HTR-8/SVneo (cell line): ENCODE data around the gene MAGEF1.

Experiments used
- DNase-seq: peaks from one replicate; pipeline ENCODE4 v3.0.0; 2011; ENCODE audit warnings: low spot score, mixed read lengths; ENCODE audit not compliant: insufficient read length
- FAIRE-seq: peaks from 2 replicates; lab custom pipeline; 2011; peaks lifted over from hg19 to GRCh38; lab: Jason Lieb, UNC

MAGEF1 gene

DNA sequence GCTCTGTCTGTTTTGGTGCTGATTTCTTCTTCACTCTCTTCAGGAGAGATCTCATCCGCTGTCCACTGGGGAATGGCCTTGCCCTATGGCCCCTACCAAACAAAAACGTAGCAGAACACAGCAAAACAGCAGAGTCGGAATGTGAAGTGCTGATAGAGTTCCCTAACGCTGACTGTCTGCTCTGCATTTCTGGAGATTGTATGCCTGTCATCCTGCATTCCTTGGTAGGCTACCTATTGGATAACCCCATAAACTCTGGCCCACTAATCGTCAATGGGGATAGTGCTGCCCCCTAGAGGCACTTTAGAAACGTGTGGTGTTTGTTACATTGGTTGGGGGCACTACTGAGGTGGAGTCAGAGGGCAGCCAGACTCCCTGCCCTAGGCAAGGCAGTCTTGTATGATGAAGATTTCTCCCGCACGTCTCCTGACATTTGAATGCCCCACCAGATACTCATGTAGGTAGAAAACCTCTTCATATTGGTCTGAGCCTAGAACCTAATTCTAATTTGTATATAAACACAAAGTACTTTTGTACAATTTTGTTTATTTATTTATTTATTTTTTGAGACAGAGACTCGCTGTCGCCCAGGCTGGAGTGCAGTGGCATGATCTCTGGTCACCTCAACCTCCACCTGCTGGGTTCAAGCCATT lies 15.6 kb upstream of the MAGEF1 start:
- DNase-seq (peak; percentile 86), FAIRE-seq (peak; percentile 83)

DNA sequence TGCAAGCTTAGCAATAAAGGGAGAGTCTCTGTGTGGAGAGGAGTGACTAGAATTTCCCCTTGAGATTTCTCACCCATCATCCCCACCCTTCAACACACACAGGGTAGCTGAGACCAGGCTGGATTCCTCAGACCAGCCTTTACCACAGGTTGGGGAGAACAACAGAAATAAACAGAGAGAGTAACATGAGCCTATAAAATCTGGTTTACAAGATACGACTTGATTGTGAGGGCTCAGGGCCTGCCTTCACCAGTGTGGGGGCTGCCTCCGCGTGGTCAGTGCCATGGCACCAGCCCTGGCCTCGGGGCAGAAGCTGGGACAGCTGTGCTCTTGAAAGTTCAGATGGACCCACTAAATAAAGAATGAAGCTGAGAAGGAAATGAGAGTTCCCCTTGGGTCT lies 14.6 kb upstream of the MAGEF1 start:
- DNase-seq (no peak), FAIRE-seq (no peak)

DNA sequence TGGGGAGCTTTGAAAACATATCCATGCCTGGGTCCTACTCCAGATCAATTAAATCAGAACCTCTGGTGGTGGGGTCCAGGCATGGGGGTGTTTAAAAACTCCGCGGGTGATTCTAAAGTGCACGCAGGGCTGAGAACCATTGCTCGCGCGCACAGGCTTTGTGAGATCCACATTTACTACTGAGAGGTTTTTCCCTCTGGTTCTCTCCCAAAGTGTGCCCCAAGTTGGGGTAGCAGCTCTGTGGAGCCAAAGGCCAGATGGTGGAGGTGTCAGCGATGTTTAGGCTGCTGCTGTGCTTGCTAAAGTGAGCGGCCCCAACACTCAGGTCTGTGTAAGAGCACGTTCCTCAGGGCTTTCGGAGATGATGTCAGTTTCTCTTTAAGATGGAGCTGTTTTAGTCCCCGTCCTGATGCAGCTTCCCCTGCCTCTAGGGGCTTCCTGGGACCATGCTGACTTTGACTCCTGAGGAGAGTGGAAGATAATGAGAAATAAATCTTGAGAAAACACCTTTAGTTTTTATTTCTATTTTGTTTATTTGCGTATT lies 13.4 kb upstream of the MAGEF1 start:
- no peak for FAIRE-seq
- DNase-seq = no peak

DNA sequence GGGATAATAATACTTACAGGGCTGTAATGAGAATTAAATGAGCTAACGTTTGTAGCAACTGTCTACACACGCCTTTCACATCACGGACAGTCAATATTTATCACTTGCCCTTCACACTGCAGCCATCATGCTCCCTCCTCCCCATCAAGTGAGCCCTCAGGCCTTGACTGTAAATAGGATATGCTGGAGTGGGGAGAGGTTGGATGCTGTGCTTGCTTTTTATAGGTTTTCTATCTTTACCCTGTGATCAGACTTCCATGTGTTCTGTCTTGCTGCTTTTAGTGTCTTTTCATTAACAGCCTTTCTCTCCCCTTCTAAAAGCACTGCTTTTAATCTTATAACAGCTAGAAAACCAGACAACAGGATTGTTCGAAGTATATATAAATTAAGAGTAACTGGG lies 12.8 kb upstream of the MAGEF1 start:
- FAIRE-seq (no peak), DNase-seq (no peak)

DNA sequence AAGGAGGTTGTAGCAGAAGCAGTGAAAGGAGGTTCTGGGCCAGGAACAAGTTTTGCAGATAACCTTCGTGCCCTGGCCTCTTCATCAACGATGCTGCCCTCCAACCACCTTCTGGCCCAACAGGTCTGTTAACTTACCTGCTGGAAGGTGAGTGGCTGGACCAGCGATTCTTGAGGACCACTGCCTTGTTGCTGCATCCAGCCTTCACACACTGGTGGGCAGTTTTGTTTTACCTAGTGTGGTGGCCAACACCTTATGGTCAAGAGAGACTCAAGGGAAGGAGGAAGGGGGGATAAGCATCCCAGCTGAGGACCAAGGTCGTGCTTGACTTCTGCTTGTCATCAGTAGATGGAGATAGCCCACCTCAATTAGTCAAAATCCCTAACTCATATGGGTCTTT lies 7.8 kb upstream of the MAGEF1 start:
- peak; percentile 48 for FAIRE-seq
- DNase-seq = no peak

DNA sequence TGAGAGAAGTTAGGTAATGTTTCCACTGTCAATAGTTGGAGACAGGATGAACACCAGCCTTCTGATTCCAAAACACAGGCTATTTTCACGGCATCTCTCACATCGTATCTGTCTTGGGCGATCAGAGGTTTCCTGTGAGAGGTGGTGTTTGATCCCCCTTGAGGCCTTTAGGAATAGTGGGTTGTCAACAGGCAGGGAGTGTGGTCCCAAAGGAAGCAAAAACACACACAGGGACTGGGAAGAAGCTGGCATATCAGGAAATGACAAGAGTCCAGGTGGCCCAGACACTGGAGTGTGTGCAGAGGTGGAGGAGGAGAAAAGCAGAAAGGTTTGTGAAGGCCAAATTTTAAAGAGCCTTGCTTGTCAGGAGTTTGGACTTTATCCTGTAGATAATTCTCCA lies 6.6 kb upstream of the MAGEF1 start:
- DNase-seq (no peak), FAIRE-seq (no peak)

DNA sequence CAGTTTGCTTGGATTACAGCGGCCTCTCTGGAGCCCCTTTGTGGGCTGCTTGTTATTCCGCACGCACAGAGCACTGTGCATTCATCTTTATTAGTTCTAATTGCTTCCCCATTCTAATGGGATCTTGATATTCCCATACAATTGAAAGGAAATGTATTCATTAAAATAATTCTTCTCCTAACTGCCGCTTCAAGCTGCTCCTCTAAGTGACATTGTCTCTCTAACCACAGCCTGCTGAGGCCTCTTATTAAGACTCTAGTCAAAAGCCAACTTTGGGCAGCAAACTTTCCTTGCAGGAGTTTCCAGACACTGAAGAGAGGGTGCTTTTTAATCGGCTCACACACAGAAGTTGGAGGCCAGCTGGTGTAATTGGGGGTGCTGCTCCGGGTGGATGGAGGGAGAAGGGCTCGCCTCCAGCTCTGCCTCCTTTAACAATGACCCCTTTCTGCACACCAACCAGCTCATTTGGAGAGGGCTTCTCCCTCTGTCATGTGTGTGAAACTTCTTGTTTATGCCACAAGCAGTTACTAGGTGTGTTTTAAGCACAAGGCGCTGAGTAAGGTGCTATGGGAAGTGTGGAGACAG lies 5.6 kb upstream of the MAGEF1 start:
- FAIRE-seq (peak; percentile 63), DNase-seq (no peak)

DNA sequence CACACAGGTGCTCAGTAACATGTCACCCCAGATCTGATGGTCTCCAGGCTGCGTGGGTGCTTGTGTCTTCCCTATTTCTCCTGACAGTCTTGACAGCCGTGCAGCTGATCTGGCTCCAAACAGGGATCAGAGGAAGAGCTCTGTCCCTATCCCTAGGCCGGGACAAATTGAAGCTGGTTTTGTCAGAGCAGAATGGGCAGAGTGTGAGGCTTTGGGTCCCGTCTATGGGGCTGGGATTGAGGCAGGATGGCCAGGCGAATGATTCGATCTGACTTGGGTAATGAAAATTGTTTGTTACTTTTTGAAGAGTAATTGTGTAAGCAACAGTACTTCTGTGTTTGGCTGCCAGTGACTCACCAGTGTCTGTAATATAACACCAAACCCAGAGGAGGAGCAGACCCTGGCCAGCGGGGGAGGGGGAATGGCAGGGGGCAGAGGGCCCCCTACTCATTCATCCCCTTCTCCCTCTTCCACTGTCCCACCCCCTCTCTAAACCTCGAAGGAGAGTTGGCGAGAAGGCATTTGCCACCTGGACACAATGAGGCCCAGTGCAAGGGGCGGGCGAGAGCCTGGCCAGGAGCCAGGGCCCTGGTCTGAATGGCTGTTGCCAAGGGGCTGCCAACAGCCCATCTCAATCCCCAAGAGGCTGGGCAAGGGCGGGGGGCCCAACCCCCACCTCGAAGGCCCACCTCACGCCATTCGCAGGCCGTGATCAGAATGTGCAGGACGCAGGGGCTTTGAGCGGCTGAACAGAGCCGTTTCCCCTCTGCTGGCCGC lies 4.9 kb upstream of the MAGEF1 start:
- peak; percentile 59 for DNase-seq
- FAIRE-seq = peak; percentile 33

DNA sequence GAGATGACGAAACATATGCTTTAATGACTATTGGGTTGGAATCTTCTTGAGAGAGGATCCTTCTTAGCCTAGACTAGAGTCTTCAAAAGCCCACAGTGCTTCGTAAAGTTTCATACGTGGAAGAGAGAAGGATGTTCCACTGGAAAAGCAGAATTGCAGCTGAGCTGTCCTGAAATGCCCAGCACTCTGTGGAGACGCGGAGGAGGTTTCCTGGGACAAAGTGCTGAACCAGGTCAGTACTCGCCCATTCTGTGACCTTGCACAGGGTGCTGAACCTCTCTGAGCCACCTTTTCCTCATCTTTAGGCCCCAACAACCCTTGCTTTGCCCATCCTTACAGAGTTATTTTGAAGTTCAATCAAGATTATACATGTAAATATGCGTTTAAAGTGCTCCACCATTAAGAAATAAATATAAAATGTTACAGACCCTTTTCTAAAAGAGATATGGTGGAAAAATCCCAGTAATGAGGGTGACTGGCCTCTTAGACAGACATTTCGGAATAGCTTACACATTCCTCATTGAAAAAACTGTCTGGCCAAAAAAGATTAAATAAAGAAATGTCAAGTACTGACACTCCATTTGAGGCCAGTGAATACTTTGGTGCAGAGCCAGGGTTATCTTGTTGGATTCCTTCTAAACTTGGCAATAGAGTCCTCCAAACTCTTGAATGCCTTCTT lies 4.2 kb upstream of the MAGEF1 start:
- FAIRE-seq = no peak
- no peak for DNase-seq

DNA sequence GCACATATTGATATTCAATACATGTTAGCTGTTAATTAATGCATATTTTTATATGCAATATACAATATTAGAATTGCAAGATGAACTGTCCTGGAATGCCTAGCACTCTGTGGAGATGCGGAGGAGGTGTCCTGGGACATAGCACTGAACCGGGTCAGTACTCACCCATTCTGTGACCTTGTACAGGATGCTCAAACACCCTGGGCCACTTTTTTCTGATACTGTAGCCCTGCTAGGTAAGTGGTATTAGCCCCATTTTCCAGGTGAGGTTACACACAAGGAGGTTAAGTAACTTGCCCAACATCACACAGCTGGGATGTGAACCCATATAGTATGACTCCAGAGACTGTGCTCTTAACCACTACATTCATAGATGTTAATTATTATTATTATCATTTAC lies 1.7 kb upstream of the MAGEF1 start:
- FAIRE-seq (no peak), DNase-seq (no peak)

DNA sequence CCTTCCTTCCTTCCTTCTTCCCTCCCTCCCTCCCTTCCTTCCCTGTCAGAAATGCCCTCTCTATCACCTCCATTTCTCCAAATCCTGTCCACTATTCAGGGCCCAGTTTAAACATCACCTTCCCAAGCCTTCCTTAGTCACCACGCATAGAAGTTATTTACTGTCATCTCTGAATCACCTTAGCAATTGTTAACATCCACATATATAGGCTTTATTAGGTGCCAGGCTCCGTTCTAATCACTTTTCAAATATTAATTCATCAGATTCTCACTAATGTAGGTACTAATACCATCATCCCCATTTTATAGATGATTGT lies 1.1 kb upstream of the MAGEF1 start:
- FAIRE-seq (no peak), DNase-seq (no peak)

DNA sequence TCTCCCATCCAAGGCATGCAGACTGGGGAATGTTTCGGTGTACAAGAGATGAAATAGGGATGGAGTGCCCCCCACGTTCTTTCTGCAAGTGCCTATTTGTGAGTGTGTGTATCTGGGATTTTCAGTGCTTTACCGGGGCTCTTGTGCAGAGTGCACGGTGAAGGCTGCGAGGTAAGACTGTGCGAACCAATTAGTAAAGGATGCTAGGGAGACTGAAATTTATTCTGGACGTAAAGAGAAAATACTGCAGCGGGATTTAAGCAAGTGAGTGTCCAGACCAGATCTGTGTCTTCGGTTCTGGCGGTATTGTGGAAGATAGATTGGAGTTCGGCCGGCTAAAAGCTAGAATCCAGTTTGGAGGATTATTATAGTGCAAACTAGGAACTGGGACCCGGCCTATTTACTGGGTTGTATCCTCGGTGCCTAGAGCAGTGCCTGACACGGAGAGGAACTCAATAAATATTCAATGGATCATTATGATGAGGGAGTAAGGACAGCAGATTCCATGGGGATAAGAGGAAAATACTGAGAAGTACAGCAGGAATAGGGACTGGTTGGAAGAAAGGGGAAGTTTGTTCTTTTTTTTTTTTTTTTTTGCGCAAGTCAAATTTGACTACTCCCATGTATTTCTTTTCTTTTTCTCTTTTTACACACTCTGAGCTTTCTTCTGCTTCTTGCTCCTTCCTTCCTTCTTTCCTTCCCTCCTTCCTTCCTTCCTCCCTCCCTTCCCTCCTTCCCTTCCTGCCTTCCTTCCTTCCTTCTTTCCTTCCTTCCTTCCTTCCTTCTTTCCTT lies 580 bp upstream of the MAGEF1 start:
- no peak for FAIRE-seq
- no peak for DNase-seq

DNA sequence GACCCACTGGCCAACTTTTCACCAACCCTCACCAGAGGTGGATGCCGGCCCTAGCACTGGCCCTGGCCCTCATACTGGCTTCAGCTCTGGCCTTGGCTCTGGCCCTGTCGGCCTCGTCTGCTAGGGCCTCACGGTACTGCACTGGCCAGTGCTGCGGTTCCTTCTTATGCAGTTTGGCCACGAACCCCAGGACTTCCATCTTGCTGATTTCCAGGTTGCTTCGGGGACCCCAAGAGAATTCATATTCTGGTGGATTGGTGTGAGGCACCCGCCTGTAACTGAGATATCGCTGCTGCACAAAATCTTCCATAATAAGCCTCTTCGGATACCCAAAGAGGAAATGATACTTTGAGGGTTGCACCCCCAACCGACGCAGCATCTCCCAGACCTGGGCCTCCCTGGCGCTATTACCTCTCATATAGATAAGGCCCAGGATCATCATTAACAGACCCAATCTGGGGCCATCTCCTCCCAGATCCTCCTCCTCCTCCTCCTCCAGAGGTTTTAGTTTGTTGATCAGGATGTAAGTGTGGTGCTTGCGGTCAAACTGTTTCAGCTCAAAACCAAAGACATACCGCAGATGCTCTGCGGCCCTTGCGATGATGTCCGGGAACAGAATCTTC lies 883 bp downstream of the MAGEF1 start:
- DNase-seq (no peak), FAIRE-seq (no peak)

DNA sequence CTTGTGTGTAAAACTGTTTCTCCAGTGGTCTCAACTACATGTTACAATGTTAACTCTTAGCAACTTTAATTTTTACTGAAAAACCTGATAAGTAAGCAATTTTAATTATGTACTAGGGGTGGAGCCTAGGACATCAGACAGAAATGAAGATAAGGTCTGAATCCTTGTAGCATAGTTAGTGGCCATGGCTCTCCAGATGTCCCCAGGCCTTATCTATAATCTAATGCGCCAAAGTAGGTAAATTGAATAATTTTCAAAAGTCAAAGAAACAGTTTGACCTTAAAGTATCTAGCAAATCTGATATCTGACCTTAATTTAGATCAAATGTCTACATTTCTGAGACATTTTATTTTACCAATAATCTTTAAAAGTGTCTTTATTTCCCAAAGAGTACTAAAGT lies 8.2 kb downstream of the MAGEF1 start:
- no peak for DNase-seq
- FAIRE-seq = no peak

DNA sequence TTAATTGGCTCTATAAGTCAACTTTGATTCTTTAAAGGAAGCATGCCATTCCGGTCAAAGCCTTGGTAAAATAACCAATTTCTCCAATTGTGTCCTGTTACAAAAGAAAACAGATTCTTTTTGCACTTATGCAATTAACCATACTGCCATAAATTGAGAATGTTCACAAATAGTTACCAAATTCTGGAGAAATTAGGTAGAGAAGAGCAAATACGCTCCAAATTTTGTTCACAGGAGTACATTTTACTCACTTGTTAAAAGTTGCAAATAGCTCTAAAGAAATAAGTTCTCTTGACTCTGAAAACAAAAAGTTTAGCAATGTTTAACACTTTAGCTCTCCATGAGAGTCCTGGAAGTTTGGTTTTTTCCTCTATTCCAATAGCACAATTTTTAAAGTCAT lies 11.1 kb downstream of the MAGEF1 start:
- DNase-seq = no peak
- FAIRE-seq = no peak

DNA sequence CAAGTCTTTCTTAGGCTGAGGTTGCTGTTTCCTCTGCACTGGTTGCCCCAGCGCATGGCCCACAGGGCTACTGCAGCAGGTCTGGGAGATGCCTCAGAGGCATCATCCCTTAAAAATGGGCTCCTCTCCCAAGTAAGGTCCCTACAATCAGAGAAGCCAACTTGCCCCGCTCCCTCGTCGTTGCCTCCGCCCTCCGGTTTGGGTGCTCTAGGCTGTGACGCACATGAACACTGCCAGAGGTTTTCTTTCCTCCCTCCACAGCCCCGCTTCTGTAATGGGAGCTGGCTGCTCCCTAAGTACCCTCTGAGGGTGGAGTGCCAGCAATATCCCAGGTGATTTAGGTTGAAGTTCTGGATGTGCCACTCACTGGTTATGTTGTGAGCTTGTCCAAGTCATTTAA lies 14.0 kb downstream of the MAGEF1 start:
- DNase-seq (no peak), FAIRE-seq (no peak)

DNA sequence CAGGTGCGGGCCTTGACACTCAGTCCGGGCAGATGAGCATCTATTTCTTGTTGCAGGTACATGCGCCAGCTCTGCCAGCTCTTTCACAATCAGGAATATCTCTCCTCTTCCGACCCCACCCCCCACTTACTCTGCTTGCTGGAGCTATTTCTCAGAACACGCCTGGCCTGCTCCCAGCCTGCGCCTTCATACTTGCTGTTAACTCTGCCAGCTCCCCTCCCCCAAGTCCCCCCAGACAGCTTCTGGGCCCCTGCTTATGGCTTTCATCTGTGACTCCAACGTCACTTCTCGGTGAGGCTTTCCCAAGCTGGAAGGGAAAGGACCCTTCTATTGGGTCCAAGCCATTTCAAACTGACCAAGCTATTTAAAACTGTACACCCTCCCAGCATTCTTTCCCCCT lies 15.2 kb downstream of the MAGEF1 start:
- no peak for FAIRE-seq
- no peak for DNase-seq

DNA sequence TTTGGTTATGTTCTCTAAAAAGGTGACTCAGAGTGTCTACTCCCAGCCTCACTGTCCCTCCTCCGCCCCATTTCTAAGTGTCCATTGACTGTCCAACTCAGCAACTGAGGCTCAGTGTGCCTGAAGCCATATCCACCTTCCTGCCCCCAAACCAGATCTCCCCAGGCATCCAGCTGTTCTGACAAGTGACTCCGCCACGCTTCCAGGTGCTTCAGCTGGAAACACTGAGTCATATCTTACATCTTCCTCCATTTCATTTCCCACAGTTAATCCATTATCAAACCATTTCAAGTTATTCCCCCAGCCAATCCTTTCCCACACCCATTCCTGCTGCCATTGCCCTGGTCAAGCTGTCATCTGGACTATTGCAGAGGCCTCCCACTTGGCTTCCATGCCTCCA lies 17.1 kb downstream of the MAGEF1 start:
- FAIRE-seq (no peak), DNase-seq (no peak)

DNA sequence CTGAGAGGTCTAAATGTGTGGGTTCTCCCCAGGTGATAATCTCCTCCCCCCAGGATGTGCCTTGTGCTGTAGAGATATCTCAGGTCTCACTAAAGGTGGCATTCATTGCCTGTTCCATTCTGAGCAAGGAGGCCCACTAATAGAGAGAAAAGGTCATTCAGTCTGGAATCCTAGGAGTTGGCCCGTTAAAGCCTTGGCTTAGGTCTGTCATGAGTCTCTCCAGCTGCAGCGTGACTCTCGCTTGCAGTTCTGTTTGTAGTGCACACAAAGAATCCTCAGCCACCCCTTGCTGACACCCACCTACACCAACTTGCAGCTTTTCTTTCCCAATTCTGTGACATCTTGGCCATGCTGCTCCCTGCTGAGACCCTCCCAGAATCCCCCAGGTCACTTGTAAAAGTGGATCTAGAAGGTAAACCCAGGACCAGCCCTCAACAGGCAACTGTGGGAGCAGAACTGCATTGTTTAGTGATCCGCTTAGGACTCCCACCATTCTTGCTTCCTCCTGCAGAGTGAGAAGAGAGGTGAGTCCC lies 17.7 kb downstream of the MAGEF1 start:
- DNase-seq (no peak), FAIRE-seq (no peak)
